ENCODE results near the gene ITPK1.

The ITPK1 gene

DNA sequence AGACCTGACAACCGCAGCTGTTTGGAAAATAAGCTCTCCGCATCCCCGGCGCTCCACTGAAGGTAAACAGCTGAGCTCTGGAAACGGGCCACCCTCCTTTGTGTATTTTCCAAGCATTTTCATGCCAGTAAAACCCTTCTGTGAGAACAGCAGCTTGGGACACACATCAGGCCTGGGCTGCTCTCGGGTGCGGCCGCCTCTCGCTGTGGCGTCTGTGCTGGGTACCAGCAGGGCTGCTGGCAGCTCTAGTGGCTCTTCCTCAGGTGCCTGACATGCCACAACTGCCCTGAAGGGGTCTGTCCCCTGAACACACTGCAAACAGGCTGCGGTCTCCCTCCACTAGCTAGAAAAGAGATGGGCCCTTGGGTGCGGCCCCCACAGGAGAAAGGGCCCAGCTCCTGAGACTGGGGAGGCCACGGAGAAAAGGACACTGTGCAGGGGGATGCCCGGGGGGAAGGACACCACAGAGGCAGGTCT lies 96.3 kb downstream of the ITPK1 start:
- no peak for DNase-seq (ENCODE audit: low spot score)
- TF ChIP-seq, protein P1, sequence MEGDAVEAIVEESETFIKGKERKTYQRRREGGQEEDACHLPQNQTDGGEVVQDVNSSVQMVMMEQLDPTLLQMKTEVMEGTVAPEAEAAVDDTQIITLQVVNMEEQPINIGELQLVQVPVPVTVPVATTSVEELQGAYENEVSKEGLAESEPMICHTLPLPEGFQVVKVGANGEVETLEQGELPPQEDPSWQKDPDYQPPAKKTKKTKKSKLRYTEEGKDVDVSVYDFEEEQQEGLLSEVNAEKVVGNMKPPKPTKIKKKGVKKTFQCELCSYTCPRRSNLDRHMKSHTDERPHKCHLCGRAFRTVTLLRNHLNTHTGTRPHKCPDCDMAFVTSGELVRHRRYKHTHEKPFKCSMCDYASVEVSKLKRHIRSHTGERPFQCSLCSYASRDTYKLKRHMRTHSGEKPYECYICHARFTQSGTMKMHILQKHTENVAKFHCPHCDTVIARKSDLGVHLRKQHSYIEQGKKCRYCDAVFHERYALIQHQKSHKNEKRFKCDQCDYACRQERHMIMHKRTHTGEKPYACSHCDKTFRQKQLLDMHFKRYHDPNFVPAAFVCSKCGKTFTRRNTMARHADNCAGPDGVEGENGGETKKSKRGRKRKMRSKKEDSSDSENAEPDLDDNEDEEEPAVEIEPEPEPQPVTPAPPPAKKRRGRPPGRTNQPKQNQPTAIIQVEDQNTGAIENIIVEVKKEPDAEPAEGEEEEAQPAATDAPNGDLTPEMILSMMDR (IDR thresholded peaks at IDR 0.05; ENCODE audit: extremely low read depth, missing control alignments) = no peak

DNA sequence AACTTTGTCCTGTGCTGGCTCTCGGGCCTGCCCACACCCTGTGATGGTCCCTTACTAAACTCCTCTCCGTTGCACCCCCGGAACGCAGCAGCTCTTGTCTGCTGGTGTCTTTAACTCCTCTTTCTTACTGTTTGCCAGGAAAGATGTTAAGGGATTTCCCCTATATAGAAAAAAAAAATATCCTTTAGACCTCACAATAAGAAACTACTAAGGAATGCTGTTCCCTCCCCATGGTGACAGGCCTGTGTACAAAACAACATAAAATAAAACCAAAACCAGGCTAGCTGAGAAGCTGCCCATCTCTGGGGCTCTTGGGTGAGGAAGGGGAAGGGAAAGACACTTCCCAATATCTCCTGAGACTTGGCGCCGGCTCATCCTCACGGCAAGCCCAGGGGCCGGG lies 97.4 kb downstream of the ITPK1 start:
- TF ChIP-seq, protein P1 (IDR thresholded peaks at IDR 0.05; ENCODE audit: extremely low read depth, missing control alignments) = no peak

DNA sequence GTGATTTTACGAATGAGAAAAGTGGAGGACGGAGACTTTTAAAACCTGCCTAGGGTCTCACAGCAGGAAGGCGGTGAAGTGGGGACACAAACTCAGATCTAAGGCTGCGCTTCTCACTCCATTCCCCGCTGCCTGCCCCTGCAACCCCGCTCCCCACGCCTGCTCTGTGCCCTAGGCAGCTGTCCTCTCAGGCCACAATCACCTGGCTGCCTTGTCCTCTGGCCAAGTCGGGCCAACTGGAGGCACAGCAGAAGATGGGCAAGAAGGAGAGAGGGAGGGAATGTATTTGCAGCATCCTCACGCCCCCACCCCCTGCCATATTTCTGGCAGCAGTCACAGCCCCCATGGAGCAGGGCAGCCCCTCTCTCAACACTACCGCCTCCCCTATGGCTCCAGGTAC lies 97.8 kb downstream of the ITPK1 start:
- DNase-seq (ENCODE audit: low spot score) = no peak
- TF ChIP-seq, protein P1 (IDR thresholded peaks at IDR 0.05; ENCODE audit: extremely low read depth, missing control alignments) = no peak

More for the DNA sequence above, 97.4 kb downstream of the ITPK1 start:
- DNase-seq (ENCODE audit: low spot score) = no peak

DNA sequence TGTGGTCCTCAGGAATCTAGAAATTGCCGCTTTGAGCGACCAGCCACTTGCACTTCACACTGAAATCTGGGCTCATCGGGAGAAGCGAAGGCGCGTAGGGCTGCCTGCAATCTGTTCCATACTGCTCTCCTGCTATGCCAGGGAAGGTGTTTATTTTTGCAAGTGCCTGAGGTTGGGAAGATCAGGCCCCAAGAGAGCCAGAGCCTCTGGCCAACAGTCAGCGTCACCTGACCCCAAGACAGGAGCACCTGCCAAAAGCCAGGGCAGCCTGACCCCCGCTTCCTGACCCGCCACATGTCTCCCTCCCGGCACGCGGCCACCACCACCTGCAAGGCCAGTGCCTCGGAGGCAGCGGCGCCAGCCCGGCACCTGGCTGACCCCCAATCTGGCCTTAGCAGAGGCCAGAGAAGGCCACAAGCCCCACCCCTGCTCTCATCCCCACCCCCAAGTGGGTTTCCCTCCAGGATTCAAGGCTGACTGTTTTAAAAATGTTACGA lies 98.4 kb downstream of the ITPK1 start:
- TF ChIP-seq, protein P1 (IDR thresholded peaks at IDR 0.05; ENCODE audit: extremely low read depth, missing control alignments) = no peak

DNA sequence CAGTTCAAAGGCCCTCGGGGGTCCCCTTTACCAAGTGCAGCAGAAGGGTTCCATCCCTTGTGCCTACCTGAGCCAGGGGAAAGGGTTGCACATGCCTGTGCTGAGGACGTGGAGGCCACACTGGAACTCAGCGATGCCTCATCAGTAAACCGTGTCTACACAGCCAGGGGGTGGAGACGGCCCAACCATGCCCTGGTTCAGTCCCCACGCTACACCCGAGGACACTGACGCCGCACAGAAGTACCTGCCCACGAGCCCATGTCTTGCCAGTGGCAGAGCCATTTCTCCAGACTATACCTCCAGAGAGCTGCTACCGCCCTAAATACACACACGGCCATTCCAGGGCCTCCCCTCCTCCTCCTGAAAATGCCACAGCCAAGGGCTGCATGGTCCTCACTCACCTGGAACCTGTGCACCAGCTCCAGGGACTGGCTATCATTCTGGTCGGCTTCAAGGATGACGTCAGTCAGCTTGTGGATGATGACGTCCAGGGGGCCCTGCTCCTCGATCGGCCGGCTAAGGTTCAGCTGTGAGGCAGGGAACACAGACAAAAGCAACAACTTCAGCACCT lies 99.4 kb downstream of the ITPK1 start:
- TF ChIP-seq, protein P1 (IDR thresholded peaks at IDR 0.05; ENCODE audit: extremely low read depth, missing control alignments) = no peak
- no peak for DNase-seq (ENCODE audit: low spot score)

More for the DNA sequence above, 98.4 kb downstream of the ITPK1 start:
- no peak for DNase-seq (ENCODE audit: low spot score)

DNA sequence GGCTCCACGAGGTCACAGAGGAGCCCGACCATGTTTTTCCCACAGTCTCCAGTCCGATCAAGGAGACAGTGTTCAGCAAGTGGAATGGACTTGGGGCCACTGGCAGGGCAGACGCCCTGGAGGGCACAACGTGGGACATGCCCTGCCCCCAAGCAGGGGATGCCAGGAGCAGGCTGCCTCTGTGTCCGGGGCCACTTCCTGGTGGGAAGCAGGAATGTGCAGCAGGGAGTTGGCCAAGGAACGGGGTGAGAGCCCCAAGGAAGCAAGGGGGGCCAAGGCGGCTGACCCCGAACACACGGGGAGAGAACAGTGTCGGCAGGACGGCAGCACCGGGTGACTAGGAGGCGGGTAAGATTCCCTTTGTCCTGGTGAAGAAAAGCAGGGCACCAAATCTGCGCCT lies 100.2 kb downstream of the ITPK1 start:
- TF ChIP-seq, protein P1 (IDR thresholded peaks at IDR 0.05; ENCODE audit: extremely low read depth, missing control alignments) = no peak
- no peak for DNase-seq (ENCODE audit: low spot score)

DNA sequence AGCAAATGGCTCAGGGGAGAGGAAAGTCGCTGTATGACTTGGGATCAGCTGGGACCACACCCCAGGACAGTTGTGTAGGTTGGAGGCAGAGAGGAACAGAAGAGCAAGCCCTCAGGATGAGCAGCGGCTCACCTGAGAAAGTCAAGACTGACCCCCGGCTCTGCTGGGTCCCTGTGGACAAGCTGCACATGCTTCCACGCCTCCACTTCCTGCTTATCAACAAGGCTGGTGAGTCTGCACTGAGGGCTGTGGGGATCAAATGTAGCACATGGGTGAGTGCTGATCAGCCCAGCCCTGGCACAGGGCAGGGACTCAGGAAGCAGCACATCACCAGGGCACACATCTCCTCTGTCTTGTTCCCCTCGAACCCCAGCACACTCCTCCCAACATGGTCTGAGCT lies 100.7 kb downstream of the ITPK1 start:
- TF ChIP-seq, protein P1 (IDR thresholded peaks at IDR 0.05; ENCODE audit: extremely low read depth, missing control alignments) = no peak
- DNase-seq (ENCODE audit: low spot score) = no peak
